Natural killer cell (primary cell): ENCODE measurements around the gene TLE3. TPM values are rescaled to one million over a fixed set of nuclear protein-coding genes. Genes with fewer than 3 reads are reported as not detected.

Experiments
- ATAC-seq, 3 donors: fragments of 150-1000 bp in 2 of 3; fragments of 200-7000 bp in 1 of 3; cut with Tn5 transposase; 1 replicate in 1 of 3; 2 replicates in 2 of 3; pipeline ENCODE4 v1.10.0; 2021; ENCODE audit warnings: mild to moderate bottlenecking in 2 of 3, moderate library complexity in 2 of 3
- DNase-seq, 2 donors: peaks; one replicate each; pipeline versions ENCODE4 v3.0.0 to v3.0.0-alpha.2; 2013 to 2021; ENCODE audit warnings: mixed read lengths in 1 of 2
- H3K27ac ChIP-seq: one replicate; pipeline ENCODE4 v1.5.1; 2013; ENCODE audit warnings: mild to moderate bottlenecking, low read length
- H3K27me3 ChIP-seq: one replicate; pipeline ENCODE4 v1.6.1; 2013; ENCODE audit warnings: low read length; ENCODE audit not compliant: control insufficient read depth, insufficient read depth
- H3K36me3 ChIP-seq: one replicate; pipeline ENCODE4 v1.6.1; 2013; ENCODE audit warnings: low read length; ENCODE audit not compliant: control insufficient read depth, insufficient read depth
- H3K4me1 ChIP-seq: one replicate; pipeline ENCODE4 v1.6.1; 2013; ENCODE audit warnings: low read length; ENCODE audit not compliant: control insufficient read depth, insufficient read depth
- H3K4me3 ChIP-seq: one replicate; pipeline ENCODE4 v1.5.1; 2013; ENCODE audit warnings: low read length
- H3K9me3 ChIP-seq: one replicate; pipeline ENCODE4 v1.6.1; 2013; ENCODE audit warnings: low read length; ENCODE audit not compliant: control insufficient read depth, insufficient read depth
- H3K27ac Mint-ChIP-seq, 2 donors: one replicate each; pipeline ENCODE4 v1.8.0; 2022; ENCODE audit warnings: mild to moderate bottlenecking in 2 of 2, mixed read lengths in 2 of 2, moderate library complexity in 1 of 2
- H3K27me3 Mint-ChIP-seq, 2 donors: one replicate each; pipeline ENCODE4 v1.8.0; 2022; ENCODE audit warnings: low read depth in 2 of 2, mixed read lengths in 2 of 2
- H3K36me3 Mint-ChIP-seq: one replicate; pipeline ENCODE4 v1.8.0; 2022; ENCODE audit warnings: mixed read lengths
- H3K4me1 Mint-ChIP-seq, 2 donors: one replicate each; pipeline ENCODE4 v1.8.0; 2022; ENCODE audit warnings: mixed read lengths in 2 of 2
- H3K4me3 Mint-ChIP-seq: one replicate; pipeline ENCODE4 v1.8.0; 2022; ENCODE audit warnings: mild to moderate bottlenecking, moderate library complexity, mixed read lengths
- H3K9me3 Mint-ChIP-seq, 2 donors: one replicate each; pipeline ENCODE4 v1.8.0; 2022; ENCODE audit warnings: mixed read lengths in 2 of 2
- WGBS: methylation state at CpG from one replicate; pipeline ENCODE4 v1.1.7; 2013; ENCODE audit warnings: missing lambda C conversion rate; ENCODE audit not compliant: insufficient coverage; 5-methylcytosine and 5-hydroxymethylcytosine counted together
- intact Hi-C: fragments of 100-400 bp; cut with micrococcal nuclease; formaldehyde crosslinking; loops from one replicate; pipeline ENCODE4 v1.14.2; 2022
- total RNA-seq, 4 donors: library from RNA; stranded (reverse); fragments of 120-200 nt in 1 of 4; gene quantifications; one replicate each; pipeline versions ENCODE4 v1.2.3 to v1.2.4, GENCODE V29; 2013 to 2022
- TF ChIP-seq, protein P1 (sequence below): fragments of 200-600 bp; IDR thresholded peaks from one replicate; pipeline ENCODE4 v1.8.0; 2022; ENCODE audit warnings: antibody characterized with exemption

Gene TLE3
- total RNA-seq, 3 donors from 2014 or later (not counting 1 experiment from before 2014, with no cell fraction given) = 32.1 to 94.9 (median 36.7) TPM

- Histone ChIP-seq H3K4me3 (no peak overlapping the region), H3K36me3 (peaks cover 23% of the 10 kb centered on the region), H3K4me1 (peaks cover 43% of the 10 kb centered on the region), H3K27ac (no peak overlapping the region), H3K27me3 (no peaks in the 10 kb centered on the region), H3K9me3 (no peaks in the 10 kb centered on the region)
- ATAC-seq = no peak
- Mint-ChIP-seq H3K4me3 (no peak overlapping the region), H3K27ac (no peak overlapping the region), H3K4me1 (peaks cover 37 to 75% of the 10 kb centered on the region in 2 donors), H3K27me3 (peaks cover 23 to 57% of the 10 kb centered on the region in 2 donors), H3K36me3 (no peaks in the 10 kb centered on the region), H3K9me3 (no peaks in the 10 kb centered on the region)
- intact Hi-C loops = no loop called here
- 94% methylated on average over 6 of the region's 6 CpGs for WGBS
- DNase-seq = no peak
- TF ChIP-seq, protein P1, sequence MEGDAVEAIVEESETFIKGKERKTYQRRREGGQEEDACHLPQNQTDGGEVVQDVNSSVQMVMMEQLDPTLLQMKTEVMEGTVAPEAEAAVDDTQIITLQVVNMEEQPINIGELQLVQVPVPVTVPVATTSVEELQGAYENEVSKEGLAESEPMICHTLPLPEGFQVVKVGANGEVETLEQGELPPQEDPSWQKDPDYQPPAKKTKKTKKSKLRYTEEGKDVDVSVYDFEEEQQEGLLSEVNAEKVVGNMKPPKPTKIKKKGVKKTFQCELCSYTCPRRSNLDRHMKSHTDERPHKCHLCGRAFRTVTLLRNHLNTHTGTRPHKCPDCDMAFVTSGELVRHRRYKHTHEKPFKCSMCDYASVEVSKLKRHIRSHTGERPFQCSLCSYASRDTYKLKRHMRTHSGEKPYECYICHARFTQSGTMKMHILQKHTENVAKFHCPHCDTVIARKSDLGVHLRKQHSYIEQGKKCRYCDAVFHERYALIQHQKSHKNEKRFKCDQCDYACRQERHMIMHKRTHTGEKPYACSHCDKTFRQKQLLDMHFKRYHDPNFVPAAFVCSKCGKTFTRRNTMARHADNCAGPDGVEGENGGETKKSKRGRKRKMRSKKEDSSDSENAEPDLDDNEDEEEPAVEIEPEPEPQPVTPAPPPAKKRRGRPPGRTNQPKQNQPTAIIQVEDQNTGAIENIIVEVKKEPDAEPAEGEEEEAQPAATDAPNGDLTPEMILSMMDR = no peak
Measured at GRCh38 chr15:70089692-70089971, 8.1 kb downstream of the TLE3 start.

GRCh38 chr15:70088887-70089691 is 8.6 kb downstream of the TLE3 start:
- intact Hi-C loops = no loop called here
- DNase-seq (no peak), ATAC-seq (no peak)
- Histone ChIP-seq H3K9me3 (no peaks in the 10 kb centered on the region), H3K4me1 (peaks cover 47% of the 10 kb centered on the region), H3K36me3 (peaks cover 24% of the 10 kb centered on the region), H3K27ac (no peak overlapping the region), H3K27me3 (no peaks in the 10 kb centered on the region), H3K4me3 (no peak overlapping the region)
- Mint-ChIP-seq H3K9me3 (no peaks in the 10 kb centered on the region), H3K4me1 (peaks cover 36 to 73% of the 10 kb centered on the region in 2 donors), H3K27me3 (peaks cover 23 to 57% of the 10 kb centered on the region in 2 donors), H3K4me3 (no peak overlapping the region), H3K36me3 (no peaks in the 10 kb centered on the region), H3K27ac (no peak overlapping the region)
- TF ChIP-seq, protein P1 = no peak
- WGBS = 87% methylated on average over 22 of the region's 23 CpGs

DNA sequence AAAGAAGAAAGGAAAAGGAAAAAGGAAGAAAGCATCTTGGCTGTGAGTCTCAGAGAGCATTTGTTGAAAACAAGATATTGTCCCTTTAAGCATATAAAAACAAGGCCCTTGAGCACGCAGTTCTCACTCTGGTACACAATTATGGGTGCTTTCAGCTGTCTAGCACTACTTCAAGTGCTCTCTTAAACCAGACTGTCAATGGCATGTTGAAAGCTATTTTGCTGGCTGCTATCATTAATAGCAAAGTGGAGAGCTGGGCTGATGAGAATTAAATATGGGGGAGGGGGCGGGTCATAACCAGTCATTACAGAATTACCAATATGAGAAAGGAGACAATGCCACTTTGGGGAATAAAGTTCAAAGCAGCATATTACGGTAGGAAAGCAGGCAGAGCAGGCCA is 9.3 kb downstream of the TLE3 start:
- no peaks in the 10 kb centered on the region for H3K9me3 ChIP-seq
- H3K4me1 ChIP-seq = peaks cover 50% of the 10 kb centered on the region
- Mint-ChIP-seq H3K4me3 (no peak overlapping the region), H3K27ac (no peak overlapping the region), H3K27me3 (peaks cover 23 to 57% of the 10 kb centered on the region in 2 donors), H3K4me1 (peaks cover 39 to 78% of the 10 kb centered on the region in 2 donors), H3K36me3 (no peaks in the 10 kb centered on the region), H3K9me3 (no peaks in the 10 kb centered on the region)
- H3K27ac ChIP-seq = no peak overlapping the region
- 85% methylated on average over 3 of the region's 3 CpGs for WGBS
- H3K27me3 ChIP-seq = no peaks in the 10 kb centered on the region
- DNase-seq (no peak), ATAC-seq (no peak)
- H3K4me3 ChIP-seq = no peak overlapping the region
- TF ChIP-seq, protein P1 = no peak
- H3K36me3 ChIP-seq = peaks cover 21% of the 10 kb centered on the region
- intact Hi-C loops = no loop called here
